NCI-H345 treated with DMSO at 0.1 percent for 48 hours (cell line): ENCODE measurements around the gene SYT9.

Source experiments
- DNase-seq: peaks from one replicate; lab custom pipeline; 2025; ENCODE audit not compliant: unreplicated experiment; lab: John Stamatoyannopoulos, UW

The SYT9 gene

DNA sequence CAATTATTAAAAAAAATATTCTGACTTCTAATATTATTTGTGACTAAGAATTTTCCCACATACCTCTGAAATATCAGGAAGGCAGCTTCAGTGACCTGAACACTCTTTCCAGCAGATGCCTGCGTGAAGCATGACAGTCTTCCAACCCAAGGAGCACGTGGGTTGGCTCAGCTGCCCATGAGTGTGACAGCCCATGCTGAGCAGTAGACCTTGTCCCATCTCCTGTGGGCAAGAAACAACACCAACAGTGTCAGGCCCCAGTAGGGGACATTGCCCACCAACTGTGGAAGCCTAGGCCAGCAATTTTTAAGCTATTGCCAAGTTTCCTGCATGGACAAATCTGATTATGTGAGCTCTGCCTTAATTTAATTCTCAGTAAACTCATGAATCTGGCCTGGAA, 167.2 kb downstream of the SYT9 start:
- DNase-seq = no peak

DNA sequence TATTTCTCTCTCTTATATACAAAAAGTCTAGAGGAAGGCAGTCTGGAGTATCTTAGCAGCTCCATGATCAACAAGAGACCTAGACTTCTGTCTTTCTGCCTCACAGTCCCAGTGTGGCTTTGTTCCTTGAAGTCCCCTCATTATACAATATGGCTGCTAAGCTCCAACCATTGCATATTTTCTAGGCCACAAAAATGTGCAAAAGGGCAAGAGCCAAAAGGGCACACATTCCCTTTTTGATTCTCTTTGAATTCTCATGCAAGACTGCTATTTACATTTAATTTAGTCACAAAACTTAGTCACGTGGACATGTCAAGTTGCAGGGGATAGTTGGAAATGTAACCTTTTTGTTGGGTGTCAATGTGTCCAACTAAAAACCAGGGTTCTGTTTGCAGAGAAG, 169.4 kb downstream of the SYT9 start:
- DNase-seq = no peak

DNA sequence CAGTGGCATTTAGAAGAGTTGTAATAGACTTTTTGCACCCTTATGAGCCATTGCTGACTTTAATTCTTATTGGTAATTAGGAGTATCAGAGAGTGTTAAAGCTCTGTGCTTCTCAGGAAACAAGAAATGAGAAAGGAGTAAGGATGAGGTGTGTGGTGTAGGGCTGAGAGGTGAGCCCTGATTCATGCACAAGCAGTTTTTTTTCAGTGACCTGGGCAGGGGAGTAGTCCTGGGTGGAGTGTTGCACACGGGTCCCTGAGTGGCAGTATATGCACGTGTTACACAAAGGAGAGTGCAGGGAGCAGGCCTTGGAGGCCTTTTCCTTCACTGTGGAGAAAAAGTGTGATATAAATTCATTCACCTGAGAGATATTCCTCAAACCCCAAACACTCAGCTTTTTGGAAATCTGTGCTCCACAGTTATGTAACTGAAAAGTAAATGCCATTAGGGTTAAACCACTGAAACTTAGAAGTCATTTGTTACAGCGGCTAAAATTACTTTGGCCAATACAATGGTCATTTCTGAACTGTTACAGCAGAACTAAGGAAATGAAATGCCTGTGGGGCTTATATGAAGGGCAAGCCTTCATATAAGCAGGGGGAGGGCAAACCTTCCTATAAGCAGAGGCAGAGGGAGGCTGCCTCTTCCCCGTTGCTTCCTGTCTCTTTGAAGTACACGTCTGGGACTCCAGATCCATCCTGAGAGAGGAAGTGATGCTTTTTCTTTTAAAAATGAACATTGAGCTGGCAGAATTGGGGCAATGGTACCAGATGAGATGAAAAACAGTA, 171.0 kb downstream of the SYT9 start:
- DNase-seq = no peak

DNA sequence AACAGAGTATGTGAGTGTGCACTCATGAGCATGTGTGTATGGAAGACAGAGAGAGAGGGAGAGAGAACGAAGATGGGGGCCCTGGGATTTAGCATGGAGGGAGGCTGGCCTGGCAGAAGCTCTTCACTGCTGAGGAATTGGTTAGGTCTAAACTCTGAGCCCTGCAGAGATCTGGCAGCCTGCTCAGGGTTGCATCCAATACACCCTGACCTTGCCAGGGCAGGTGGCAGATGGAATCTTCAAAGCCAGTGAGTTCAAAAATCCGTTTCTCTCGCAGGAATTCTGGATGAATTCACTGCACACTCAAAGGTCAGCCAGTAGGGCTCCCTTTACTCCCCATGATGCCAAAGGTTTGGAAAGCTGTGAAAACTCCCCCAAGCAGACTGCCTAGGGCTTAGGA, 172.2 kb downstream of the SYT9 start:
- no peak for DNase-seq

DNA sequence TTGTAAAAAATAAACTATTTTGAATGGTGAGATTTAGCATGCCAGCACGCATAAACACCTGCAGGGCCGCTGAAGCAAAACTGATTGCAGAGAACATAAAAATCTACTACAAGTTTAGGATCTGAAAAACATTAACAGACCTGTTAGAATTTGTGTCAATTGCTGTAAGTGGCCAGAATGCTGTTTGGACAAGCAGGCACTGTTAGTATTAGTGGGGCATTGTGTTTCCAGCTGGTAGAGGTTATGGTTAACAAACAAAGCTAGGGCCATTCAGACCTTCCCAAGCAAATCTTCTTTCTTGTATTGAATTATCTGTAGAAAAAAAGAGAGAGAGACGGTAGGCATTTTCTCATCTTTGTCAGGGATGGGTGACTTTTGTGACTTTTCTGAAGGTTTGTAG, 176.0 kb downstream of the SYT9 start:
- DNase-seq = peak; percentile 7

DNA sequence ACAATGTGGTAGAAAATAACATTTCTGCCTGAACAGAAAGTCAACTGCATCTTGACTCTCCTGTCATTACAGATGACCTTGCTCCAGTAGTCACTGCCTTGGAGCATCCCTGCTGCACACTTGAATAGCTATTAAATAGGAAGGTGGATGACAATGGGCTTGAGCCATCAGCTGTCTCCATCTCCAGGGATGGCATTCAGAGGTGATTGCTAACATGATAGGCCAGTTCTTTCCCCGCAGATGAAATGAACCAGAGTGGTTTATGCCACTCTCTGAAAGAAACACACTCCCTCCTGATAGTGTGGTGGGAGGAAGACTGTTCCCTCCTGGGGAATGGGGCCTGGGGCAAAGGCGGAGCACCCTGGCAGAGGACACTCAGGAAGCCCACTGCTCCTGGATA, 176.5 kb downstream of the SYT9 start:
- DNase-seq = no peak

DNA sequence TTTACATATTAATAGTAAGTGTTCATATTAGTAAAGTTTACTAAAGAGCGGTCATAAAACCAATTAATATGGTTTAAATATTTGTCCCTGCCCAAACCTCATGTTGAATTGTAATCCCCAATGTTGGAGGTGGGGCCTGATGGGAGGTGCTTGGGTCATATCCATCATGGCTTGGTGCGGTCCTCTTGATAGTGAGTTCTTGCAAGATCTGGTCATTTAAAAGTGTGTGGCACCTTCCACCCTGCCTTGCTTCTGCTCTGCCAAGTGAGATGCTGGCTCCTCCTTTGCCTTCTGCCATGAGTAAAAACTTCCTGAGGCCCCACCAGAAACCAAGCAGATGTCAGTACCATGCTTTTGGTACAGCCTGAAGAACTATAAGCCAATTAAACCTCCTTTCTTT, 178.8 kb downstream of the SYT9 start:
- no peak for DNase-seq

DNA sequence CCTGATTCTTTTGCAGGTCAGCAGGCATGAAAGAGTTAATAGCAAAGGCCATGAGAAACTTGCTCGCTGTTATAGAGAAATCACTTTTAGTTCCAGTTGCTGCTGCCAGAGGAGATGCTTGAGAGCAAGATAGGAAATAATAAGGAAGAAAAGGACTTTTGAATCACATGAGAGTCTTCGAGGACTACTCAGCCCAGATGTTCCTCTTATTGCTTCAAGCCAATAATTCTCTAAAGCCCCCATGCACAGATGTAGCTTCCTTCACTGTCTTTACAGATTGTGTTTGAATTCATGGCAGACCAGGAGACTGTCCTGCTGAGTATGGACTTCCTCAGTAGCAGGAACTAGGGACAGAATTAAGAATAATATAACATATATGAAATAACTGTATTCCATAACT, 183.5 kb downstream of the SYT9 start:
- DNase-seq = no peak

DNA sequence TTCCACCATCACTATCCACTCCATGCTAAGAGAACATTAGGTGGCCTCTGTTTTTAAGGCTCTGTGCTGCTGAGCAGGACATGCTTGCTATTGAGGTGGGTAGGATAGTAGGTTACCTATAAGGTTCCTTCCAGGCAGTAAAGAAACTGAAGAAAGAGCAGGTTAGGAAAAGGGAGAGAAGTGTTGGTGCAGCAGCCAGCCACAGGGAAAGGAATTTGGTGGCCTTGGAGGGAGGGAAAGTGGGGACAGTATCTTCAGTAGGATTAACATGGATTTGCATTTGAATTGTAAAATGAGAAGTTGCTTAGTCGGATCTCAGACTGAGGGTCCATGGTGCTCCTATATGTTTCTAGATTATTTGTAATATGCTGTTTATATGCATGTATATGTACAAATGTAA, 184.4 kb downstream of the SYT9 start:
- DNase-seq = no peak

DNA sequence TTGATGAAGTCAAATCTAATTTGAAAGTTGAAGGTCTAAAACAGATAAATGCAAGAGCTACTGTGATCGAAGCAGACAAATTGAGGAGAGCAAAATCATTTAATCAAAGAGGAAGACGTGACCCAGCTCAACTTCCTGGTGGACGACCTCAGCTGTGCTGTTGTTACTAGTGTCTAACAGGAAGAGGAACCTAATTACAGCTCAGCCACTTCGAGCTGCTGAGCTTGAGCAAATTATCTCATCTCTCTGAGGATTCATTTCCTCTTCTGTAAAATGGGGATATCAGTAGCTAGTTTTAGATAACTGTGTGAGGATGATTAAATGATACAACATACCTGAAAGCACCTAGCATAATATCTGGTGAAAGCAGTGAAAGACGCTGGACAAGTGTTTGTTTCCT, 185.0 kb downstream of the SYT9 start:
- DNase-seq = no peak

DNA sequence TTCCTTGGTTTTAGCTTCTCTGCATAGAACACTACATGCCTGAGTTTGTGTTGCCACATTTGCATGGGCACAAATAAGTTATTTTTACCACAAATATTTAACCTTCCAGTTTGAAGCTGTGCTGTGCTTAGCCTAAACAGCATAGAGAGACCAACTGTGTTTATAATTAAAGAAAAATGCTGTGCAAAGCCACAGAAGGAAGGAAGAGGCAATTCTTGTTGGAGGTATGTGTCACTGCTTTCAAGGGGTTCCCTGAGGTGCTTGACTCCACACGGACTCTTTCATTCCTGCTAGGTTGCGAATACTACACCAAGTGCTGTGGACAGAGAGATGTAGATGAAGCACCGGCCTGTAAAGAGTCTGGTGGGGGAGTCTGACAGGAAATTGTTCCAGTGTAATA, 186.0 kb downstream of the SYT9 start:
- no peak for DNase-seq

DNA sequence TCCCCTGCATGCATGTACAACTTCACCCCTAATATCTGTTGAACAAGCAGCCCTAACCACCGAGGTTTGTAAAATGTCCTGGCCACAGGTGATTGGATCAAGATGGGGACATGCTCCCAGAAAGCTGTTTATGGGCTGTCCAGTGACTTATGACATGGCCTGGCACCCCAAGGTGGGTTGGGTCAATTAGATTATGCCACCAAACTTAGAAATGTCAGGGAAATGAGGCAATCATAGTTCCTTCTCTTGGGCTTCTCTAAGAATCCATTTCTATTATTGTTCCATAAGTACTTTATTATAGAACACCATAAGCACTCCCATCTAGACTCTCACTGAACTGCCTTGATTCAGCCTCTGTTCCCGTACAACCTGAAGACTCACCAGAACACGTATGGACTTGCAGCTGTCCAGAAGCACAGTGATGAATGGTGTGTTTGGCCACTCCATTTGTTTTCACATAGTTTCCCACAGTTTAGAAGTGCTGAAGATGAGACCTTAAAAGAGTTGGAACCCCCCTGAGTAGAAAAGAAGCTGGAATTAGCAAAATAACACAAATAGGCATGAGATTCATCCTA, 188.1 kb downstream of the SYT9 start:
- no peak for DNase-seq

DNA sequence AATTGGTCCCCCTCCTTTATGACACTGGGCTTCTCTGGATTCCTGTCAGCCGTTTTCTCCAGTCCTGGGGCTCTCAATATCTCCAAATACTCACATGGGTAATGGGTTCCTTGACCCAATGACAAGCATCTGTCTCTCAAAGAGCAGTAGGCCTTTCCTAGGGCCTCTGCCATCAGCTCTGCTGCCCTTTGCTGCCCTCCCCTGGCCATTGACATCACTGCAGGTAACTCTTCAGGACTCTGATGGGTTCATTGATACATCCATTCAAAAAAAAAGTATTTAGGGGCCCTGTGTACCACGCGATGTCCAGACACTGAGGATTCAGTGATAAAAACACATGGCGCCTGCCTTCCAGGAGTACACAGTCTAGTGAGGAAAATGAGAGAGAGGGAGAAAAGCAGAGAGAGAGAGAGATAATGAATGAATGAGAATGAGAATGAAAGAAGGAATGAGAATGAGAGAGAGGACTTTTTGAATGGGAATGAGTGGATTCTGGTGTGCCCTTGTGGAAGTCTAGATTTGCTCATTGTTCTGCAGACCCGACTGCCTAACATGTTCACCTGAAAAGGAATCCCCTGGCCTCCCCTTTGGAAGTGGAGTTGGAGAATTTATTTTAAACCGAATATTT, 191.0 kb downstream of the SYT9 start:
- peak; percentile 18 for DNase-seq

DNA sequence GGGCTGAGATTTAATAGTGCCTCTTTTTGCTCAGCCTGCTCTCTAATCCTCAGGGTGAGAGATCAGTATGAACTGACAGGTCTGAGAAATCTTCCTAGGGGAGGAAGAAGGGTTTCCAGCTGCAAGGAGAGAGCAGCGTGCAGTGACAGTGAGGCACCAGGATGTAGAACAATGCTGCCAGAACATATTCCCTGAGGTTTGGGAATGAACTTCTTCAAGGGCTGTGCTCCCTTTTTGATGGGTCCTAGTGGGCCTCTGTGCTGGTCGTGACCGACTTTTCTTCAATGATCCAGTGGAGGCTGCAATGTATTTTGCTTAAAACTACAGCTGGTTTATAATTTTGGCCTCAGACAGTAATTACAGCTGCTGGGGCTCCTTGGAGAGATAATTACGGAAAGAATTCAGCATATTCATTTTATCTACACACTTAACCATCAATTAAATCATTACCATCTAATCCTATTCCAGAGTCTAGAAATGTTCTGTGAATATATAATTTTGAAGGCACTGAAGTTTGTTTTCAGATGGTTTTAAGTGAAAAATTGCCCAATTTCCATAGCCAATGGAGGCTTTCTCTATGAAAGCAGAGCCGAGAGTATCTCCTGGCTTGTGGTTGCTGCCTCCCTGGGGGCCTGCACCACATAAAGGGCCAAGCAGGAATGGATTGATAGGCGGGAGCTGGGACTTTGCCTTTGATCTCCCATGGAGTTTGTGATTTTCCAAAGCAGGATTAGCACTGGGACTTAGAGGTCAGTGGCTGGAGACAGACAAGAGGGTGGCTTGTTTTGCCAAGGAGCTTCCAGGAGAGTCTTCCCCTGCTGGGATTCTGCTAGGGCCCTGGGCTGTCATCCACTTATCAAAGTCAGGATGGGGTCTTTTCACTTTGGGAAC, 192.6 kb downstream of the SYT9 start:
- DNase-seq = no peak

DNA sequence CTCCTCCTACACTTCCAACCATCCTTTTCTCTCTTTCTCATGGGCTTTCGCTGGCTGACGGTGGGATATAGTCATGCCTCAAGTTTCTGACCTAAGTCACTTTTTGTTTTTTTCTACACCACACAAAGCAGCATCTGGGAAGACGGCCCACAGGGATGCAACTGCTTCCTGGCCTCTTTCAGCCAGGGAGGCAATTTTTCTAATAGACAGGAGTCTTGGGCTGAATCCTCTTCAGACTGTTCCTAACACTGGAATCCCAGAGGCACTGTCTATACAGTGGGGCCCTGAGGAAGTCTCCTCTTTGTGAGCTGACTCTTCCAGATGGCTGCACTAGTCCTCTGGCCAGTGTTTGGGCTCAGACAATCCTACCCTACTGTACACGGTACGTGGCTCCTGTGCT, 193.9 kb downstream of the SYT9 start:
- DNase-seq = no peak

DNA sequence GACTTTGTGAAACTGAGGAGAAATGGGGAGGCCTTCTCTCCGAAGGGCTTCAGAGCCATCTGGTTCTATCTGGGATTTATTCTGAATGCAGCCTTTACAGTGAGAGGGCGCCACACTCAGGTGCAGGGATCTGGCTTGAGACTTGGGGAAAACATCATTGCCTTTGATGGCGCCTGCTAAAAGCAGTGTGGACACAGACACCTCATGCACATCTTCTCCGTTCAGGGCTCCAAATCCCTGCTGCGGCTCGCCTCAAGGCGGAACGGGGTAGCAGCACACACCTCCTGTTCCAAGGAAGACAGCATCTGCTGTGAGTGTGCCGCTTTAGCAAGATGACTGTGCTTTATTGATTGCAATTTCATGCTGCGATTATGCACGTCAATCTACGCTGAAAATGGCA, 196.5 kb downstream of the SYT9 start:
- DNase-seq = no peak

DNA sequence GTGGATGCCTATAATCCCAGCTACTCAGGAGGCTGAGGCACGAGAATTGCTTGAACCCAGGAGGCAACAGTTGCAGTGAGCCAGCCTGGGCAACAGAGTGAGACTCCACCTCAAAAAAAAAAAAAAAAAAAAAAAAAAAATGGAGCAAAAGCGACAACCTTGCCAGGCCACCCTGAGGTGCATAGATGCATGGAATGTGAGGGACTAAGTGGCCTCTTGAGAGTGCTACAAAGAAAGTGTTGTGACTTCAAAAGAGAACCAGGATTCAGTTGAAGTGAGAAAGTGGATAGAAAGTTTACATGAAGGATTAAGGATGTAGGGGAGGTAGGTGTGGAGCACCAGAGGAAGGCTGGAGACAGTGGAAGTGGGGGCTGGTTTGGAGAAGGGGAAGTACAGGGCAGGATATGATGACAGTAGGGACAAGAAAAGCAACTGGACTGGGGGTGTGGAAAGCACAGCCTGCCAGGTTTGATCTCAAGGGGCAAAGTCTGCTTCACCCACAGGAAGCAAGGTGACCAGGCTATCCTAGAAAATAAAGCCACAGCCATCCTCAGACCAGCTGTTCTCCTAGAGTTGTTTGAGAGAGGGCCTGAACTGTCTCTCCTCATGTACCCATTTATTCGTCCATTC, 197.6 kb downstream of the SYT9 start:
- DNase-seq = no peak

DNA sequence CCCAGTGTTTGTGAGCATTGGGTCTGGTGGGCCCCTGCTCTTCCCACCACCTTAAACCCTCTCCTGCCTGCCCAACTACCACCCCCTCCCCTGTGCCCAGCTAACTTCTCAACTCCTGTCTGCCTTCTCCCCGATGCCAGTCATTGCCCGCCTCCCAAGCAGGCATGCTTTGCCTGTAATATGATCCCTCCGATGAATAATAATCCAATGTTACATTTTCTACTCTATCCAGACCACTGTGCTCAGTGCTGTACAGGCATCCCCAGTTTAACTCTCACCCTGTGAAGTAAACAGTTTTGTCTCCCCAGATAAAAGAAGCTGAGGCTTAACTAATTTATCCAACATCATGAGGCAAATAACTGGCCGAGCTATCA, 198.1 kb downstream of the SYT9 start:
- DNase-seq = no peak

DNA sequence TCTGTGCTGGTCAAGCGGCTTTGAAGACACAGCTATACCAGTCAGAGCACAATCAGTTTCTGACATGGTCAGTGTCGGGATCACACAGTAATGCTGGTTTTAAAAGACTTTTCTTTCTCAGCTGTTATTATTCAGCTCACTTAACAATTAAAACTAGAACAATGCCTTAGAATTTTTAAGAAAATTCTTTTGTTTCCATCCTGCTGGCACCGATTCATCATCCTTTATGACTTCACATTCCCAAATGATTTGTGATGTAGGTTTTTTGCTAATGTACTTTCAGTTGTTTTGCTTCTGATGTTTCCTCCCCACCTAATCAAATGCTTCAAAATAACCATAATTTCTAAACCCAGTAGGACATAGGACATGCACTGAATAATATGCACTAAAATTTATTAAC, 199.1 kb downstream of the SYT9 start:
- DNase-seq = no peak

DNA sequence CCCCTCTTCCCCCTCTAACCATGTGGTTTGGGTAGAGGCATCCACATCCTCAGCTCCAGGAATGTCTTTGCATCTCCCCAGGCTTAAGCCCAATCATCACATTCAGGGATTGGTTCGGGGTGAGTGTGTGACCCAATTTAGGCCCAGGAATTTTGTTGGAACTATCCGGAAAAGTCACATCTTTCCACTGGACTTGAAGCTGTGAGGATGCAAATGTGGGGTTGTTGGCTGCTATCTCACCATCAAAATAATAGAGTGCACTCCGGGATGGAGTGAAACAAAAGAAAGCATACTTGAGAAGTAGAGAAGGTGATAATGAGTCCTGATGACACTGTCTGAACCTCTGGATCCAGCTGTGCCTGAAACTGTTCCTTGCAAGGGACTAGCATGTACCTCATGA, 199.8 kb downstream of the SYT9 start:
- no peak for DNase-seq

DNA sequence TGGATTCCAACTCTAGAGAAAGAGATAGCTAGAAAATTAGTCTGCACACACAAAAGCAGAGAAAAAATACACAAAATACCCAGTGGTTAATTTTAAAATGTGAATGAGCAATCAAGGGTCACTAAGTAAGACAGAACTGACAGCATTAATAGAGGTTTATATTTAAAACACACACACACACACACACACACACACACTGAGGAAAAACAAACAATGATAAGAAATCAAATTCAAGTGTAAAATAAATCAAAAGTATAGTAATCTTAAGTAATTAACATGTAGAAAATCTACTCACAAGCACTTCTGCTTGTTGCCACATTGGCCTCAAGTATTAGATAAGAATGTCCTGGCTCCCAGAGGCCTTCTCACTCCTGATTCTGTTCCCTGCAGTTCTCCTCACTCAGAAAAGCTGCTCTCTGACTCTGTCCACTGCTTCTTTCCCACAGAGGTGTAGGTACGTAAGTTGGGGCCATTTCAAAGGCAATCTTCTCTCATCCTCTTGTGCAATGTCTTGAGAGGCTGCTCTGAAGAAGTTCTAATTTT, 200.3 kb downstream of the SYT9 start:
- DNase-seq = no peak
